HG03342 (cell line): Measurements from ENCODE around the gene MDP1.
"Not testable (repeated sequence)": the region's sequence is repeated elsewhere in the genome, so short reads cannot be mapped to it uniquely, and the experiment has no call there.

Experiments used
- ATAC-seq: cut with Tn5 transposase; IDR thresholded peaks from one replicate; pipeline ENCODE4 v1.9.1; 2021; ENCODE audit warnings: mild to moderate bottlenecking, moderate library complexity; ENCODE audit not compliant: unreplicated experiment

The MDP1 gene

DNA sequence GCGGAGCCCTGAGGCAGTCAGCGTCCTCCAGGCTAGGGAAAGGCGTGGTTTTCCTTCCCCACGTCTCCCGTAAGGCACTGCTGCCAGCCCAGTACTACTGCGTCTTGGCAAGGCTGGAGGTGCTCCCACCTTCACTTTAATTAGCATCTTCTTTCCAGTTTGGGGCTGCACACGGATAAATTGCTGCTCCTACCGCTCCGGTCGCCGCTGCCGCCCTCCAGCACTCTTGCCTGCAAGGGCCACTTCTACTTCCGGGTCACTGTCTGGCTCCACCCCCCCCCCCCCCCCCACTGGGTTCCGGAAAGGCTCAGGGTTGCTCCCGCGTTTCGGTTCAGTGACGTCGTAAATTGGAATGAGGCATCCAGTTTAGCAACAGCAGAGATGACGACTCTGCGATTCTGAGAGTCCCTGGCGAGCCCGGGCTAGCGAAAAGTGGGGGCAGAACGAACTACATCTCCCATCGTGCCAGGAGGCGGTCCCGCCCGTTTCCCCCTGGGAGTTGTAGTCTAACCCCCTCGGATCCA, 16.3 kb upstream of the MDP1 start, which contains the start of gene NEDD8:
Gene NEDD8 (minus strand): TSS at position 247 of the 524 bp plus-strand sequence. CDS start 100 bp downstream, at position 147.
- peak; percentile 63 for ATAC-seq

DNA sequence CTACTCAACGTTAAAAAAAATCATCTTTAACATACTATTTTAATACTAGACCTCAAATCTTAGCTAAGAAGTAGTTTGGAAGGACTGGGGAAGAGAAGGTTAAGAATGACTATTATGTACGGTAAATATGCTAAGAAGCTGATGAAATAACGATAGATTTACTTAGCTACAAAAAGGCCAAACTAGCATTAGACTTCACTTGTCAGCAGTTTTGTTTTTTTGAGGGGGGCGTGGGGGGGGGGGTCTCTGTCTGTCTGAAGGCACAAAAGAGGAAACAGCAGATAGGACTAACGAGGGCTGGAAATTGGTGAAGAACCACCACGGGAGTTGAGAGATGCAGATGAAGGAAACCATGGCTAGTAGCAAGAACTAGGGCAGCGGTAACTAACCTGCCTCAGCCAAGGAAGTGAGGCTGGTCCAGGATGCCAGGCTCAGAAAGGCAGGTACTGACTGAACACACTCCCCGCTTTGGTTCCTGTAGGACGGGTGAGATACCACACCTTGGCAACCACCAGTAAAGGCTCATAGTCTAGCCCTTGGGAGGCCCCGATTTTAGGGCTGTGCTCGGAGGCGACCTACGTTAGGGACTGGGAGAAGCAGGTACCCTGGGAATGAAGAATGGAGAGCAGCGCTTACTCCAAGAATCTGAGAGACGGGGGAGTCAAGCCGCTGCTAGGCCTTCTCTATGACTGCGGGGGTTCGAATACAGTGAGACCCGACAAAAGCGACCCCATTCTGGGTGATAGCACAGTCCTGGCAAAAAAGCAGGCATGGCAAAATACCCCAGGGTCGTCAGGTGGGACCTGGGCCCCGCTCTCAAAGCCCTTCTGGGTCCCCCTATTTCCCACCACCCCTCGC, 15.6 kb upstream of the MDP1 start:
- peak; percentile 7 for ATAC-seq

DNA sequence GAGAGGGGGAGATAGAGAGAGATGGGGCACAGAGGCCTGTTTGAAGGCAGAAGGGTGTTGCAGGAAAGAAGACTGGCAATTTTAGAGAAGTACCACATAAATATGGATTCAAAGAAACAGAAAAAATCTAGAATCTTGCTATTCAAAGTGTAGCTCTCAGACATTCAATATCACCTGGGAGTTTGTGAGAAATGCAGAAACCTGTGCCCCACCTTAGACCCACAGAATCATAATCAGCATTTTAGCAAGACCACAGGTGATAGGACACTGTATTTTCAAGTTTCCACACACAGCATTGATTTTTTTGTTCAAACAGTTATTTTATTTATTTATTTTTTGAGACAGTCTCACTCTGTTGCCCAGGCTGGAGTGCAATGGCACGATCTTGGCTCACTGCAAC, 13.0 kb upstream of the MDP1 start:
- no peak for ATAC-seq

DNA sequence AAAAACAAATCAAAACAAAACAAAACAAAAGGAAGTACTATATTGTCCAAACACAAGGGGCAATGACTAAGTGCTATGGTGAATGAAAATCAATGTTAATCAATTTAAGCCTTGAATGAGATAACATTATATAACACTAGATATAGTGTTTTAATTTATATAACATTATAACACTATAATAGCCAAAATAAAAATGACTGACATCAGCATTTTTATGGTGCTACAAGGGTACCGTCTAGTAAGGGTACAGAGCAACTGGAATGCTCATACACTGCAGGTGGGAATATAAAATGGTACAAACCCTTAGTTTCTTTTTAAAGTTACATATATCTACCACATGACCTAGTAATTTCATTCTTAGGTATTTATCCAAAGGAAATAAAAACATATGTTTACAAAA, 10.6 kb upstream of the MDP1 start:
- no peak for ATAC-seq

DNA sequence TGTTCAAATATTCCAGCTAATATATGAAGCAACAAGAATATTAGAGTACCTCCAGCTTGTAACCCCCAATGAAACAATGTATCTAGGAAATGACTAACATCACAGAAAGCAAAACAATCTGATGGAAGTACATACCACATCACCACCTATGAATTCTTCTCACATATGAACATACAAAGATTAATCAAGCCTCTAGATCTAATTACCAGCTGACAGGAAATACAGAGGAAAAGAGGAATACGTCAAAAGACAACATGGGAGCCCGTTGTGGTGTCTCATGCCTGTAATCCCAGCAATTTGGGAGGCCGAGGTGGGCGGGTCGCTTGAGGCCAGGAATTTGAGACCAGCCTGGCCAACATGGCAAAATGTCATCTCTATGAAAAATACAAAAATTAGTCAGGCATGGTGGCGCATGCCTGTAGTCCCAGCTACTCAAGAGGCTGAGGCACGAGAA, 8.8 kb upstream of the MDP1 start:
- no peak for ATAC-seq

DNA sequence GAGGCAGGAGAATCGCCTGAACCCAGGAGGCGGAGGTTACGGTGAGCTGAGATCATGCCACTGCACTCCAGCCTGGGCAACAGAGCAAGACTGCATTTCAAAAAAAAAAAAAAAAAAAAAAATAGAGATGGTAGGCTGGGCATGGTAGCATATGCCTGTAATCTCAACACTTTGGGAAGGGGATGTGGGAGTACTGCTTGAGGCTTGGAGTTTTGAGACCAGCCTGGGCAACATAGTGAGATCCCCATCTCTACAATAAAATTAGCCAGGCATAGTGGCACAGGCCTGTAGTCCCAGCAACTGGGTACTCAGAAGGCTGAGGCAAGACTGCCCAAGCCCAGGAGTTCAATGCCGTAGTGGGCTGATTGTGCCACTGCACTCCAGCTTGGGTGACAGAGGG, 7.1 kb upstream of the MDP1 start:
- ATAC-seq: not testable (repeated sequence)

DNA sequence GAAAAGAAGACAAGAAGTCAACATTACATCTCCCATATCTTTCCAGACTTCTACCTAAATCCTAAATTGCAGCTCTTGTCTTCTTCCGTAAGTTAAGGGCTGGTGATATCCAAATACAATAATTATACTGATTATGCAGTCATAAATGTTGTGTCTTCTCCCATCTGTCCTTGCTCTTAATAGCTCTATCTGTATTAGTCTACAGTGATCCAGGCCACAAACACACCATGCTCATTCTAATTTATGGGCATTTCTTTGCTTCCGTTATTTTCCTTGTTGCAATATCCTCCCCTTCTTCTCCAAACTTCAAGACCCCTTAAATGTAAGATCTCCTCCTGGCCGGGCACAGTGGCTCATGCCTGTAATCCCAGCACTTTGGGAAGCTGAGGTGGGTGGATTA, 3.7 kb upstream of the MDP1 start:
- ATAC-seq: no peak

DNA sequence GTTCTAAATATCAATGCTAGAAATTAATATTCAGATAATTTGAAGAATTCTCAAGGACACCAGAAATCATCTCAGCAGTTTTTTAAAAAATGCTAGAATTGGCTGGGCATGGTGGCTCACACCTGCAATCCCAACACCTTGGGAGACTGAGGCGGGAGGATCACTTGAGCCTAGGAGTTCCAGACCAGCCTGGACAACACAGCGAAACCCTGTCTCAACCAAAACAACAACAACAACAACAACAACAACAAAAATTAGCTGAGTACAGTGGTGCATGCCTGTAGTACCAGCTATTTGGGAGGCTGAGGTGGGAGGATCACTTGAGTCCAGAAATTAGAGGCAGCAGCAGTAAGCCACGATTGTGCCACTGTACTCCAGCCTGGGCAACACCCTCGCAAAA, 3.2 kb upstream of the MDP1 start:
- ATAC-seq: no peak

DNA sequence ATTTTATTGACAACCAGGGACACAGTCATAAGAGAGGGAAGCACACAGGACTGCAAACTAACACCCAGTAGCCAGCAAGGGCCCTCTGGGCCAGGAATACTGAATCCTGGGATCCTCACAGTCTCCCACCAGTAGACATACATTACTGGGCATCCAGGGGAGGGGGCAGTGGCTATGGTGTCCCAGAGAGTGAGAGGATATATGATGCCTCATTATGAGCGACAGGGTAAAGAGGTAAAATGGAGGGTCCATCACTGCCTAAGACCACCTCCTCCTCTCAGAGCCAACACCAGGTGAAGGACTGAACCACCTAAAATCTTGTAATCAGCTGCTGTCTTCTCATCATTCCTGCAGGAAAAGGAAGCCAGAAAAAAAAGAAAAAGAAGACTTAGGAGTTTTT, 1.0 kb upstream of the MDP1 start:
- ATAC-seq: not testable (repeated sequence)

DNA sequence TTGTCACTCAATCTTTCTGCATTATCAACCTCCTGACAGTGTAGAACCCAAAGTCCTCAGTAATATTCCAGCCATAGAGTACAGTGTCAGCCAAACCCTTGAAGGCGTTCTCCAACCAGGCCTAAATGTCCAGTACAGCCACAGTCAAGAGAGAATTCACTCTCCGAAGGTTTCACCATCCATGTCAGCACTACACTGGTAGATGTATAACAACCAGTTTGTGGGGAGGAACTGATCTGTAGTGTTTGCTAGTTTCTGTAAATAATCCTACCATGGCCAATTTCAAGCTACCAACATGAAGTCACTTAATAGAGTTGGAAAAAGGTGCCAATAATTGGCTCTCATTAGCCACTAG, 456 bp upstream of the MDP1 start:
- ATAC-seq: no peak

DNA sequence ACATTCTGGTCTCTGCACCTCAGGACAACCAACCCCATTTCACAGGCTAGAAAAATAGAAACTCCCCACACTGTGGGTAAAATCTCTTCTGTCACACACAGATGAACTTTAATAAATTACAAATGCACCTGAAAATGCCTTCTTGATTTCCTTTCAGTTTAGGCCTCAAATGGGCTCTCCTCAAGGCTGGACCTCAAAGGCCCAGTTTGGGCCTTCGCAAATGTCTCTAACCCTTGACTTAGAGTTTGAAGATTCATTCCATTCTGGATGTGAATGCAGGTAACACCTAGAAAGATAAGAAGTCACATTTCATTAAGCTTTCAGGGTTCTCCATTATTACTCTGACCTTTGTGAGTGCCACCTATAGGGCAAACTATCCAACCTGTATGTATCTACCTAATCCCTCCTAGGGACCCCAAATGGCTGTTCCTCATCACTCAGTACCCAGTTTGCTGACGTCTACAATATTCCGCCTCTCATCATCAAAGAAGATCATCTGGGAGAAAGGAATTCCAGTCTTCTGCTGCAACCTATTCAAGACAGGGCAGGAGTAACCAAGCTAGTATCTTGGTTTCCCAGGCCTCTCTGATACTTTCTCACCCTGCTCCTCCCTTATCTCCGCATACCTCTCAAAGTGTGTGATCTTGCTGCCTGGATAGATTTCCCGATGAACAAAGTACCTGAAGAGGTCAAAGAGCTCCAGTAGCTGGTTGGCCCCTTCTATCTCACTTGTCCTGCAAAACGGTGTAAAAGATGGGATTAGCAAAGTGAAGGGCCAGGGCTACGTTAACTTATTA, 1.8 kb downstream of the MDP1 start:
- no peak for ATAC-seq

DNA sequence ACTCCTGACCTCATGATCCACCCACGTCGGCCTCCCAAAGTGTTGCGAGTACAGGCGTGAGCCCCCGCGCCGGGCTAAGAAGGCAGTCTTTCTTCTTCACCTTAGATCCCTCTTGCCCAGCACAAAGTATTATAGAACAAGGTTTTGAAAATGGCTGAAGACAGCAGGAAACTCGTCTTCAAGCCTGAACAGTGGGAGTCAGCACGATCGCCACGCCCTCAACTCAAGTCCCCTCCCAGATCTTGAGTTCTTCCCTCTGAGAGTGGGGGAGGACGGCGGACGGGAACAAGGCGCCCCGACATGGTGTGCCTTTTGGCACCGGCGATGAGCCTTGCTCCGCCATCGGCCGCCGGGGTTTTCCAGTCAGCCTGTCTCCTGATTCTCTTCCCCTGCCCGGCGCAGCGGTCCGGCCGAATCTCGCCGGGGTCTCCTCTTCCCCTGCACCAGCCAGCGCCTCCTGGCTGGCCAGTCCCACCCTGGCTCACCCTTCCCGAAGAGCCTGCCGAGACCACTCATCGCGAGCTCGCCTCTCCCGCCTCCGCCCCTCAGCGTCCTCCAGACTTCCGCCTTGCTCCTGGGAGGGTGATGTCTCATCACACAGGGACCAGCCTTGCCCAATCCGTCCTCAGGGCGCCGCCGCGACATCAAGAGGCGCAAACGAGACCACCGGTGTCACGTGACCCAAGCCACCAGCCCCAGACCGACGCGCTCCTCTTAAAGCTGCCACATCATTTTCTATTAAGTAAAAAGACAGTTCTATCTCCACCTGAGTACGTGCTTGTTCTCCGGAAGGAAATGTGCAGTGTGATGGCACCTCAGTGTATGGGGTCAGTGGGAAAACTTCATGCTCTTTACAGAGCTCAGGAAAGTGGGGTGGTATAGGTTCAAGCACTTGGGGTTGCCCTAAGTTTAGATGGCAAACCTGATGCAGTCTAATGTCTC, 2.7 kb downstream of the MDP1 start, which contains the start of gene CHMP4A:
Gene CHMP4A (minus strand): TSS at position 565 of the 942 bp plus-strand sequence. CDS start 49 bp downstream, at position 516.
- peak; percentile 75 for ATAC-seq

DNA sequence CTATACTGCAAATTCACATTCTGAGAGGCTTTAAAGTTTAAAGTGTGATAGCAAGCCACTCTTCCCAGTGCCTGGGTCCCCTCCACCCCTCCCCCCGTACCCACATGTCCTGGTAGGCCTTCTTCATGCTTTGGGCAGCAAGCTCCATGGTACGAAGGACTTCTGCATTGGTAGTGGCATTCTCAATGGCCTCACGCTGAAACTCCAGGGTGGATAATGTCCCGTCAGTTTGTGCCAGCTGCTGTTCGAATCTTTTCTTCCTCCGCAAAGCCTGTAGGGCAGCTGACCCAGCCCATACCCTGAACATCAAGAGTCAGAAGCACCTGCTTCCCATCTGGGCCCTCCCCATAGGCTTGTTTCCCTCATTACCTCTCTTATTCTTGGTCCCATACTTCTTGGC, 4.6 kb downstream of the MDP1 start:
- ATAC-seq: no peak

DNA sequence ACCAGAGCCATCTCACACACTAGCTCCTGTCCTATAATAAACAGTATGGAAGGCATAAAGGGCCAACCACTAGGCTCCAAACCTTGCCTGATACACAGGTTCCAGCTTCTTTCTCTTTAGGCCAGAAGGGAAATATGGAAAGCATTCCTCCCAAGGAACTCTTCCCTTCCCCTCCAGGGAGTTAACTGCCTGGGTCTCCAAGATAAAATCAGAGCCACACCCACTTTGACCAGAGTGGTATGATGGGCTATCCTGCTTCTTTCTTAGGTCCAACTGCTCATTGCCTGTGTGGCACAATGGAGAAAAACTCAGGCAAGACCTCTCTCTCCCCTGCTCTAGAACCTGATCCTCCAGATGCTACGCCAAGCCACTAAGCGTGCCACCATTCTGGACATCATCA, 8.2 kb downstream of the MDP1 start:
- ATAC-seq: no peak

DNA sequence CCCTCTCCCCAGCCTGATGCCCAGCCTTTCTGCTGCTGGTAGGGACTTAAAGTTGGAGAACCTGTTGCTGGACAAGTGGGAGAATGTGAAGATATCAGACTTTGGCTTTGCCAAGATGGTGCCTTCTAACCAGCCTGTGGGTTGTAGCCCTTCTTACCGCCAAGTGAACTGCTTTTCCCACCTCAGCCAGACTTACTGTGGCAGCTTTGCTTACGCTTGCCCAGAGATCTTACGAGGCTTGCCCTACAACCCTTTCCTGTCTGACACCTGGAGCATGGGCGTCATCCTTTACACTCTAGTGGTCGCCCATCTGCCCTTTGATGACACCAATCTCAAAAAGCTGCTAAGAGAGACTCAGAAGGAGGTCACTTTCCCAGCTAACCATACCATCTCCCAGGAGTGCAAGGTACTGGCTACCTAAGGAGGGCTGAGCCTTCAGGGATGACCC, 8.7 kb downstream of the MDP1 start:
- ATAC-seq: no peak

DNA sequence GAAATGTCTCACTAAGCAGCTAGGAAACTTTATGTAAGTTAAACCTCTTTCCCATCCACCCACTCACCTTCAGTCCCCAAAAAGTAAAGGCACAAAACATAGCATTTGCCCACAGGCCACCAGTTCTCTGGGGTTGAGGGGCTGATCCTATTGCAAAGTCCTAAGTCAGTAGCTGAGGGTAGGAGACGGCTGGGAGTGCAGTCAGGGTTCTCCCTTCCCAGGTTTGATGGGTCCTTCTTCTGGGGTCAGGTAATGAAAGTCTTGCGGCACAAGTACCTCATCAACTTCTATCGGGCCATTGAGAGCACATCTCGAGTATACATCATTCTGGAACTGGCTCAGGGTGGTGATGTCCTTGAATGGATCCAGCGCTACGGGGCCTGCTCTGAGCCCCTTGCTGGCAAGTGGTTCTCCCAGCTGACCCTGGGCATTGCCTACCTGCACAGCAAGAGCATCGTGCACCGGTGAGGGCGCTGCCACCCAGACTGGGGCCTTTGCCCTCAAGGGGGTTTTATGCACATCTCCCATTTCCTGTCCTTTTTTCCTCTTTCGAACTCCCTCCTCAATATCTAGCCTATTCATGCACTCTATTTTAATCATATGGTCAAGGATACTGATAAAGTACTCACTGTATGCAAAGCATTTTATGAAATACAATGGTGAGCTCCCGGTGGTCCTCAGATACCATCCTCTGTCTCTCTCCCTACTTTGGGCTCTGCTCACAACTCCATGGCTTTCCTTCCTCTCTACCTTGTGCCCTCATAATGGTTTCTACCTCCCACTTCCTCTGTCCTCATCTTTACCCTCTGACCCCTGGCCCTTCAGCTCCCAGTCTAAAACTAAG, 9.4 kb downstream of the MDP1 start:
- no peak for ATAC-seq

DNA sequence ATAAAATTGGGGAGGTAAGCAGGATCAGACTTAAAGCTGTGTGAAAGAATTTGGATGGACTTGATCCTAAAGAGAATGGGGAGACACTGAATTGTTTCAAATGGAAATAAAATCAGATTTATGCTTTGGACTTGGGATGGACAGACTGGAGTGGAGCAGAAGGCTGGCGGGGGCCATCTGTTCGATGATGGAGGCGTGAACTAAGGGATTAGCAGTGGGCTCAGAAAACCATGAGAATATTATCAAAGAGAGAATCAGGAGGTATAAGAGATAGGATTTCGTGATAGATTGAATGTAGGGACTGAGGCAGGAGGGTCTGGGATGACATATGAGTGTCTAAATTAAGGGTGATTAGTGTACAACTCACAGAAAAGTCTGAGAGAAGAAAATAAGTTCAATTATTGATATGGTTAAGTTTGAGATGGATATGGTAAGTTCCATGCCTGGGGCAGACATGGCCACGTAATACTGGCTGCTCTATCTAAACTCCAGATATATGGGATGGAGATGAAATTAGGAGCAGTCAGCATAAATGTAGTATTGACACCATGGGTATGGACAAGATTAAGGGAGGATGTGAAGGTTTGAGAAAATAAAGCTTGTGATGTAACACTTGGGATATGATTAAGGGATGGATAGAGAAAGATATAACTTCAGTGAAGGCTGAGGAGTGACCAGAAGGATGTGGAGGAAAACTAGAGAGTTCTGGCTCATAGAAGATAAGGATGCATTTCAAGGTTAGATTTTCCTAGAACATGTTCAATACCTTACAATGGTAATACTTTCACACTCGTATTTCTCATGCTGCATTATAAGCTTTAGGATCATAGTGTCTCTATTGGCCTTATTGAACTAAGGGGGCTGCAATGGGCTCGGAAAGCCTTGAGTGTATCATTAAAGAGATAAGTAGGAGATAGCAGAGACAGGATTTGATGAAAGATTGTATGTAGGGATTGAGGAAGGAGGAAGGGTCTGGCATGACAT, 11.4 kb downstream of the MDP1 start:
- ATAC-seq: no peak

DNA sequence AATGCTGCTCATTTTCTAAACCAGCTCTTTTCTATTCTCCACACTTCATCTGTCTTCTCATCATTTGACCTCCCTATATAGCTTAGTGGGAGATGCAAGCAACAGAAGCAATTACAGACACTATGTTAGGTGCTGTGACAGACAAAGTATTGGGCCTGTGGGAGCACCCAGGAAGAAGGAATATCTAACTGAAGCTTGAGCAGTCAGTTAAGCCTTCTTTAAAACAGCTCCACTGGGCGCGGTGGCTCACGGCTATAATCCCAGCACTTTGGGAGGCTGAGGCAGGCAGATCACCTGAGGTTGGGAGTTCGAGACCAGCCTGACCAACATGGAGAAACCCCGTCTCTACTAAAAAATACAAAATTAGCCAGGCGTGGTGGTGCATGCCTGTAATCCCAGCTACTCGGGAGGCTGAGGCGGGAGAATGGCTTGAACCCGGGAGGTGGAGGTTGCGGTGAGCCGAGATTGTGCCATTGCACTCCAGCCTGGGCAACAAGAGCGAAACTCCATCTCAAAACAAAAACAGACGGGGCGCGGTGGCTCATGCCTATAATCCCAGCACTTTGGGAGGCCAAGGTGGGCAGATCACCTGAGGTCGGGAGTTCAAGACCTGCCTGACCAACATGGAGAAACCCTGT, 12.5 kb downstream of the MDP1 start:
- ATAC-seq: not testable (repeated sequence)
